IMR-90 (cell line): ENCODE results near the gene STAT5B.
A peak's percentile ranks its signal among the peaks of the same experiment; 100 is the strongest.

ENCODE experiments used
- BHLHE40 ChIP-seq: fragments of 150-350 bp; IDR thresholded peaks from 2 replicates; pipeline ENCODE4 v1.6.1; 2016; ENCODE audit warnings: mild to moderate bottlenecking, low read depth, low read length
- CEBPB ChIP-seq: IDR thresholded peaks from 2 replicates; pipeline ENCODE4 v1.6.1; 2012; ENCODE audit warnings: low read depth, low read length, improper control_type of control experiment
- CHD1 ChIP-seq: IDR thresholded peaks from 2 replicates; pipeline ENCODE4 v1.6.1; 2012; ENCODE audit warnings: low read depth, low read length, improper control_type of control experiment
- FOS ChIP-seq: fragments of 150-350 bp; IDR thresholded peaks from 2 replicates; pipeline ENCODE4 v1.6.1; 2016; ENCODE audit warnings: low read depth, low read length
- MAFK ChIP-seq: IDR thresholded peaks from 2 replicates; pipeline ENCODE4 v1.6.1; 2012; ENCODE audit warnings: low read depth, low read length, improper control_type of control experiment
- MAZ ChIP-seq: IDR thresholded peaks from 2 replicates; pipeline ENCODE4 v1.6.1; 2012; ENCODE audit warnings: low read depth, mild to moderate bottlenecking, low read length, improper control_type of control experiment, moderate library complexity, borderline replicate concordance
- MXI1 ChIP-seq: IDR thresholded peaks from 2 replicates; pipeline ENCODE4 v1.6.1; 2012; ENCODE audit warnings: low read depth, mild to moderate bottlenecking, low read length, moderate library complexity, borderline replicate concordance
- POLR2A ChIP-seq: IDR thresholded peaks from 2 replicates; pipeline ENCODE4 v1.6.1; 2012; ENCODE audit warnings: mild to moderate bottlenecking, low read depth, low read length
- RAD21 ChIP-seq: IDR thresholded peaks from 2 replicates; pipeline ENCODE4 v1.6.1; 2012; ENCODE audit warnings: low read length, improper control_type of control experiment
- RCOR1 ChIP-seq: IDR thresholded peaks from 2 replicates; pipeline ENCODE4 v1.6.1; 2012; ENCODE audit warnings: mild to moderate bottlenecking, low read length, improper control_type of control experiment; ENCODE audit not compliant: insufficient replicate concordance
- SMC3 ChIP-seq: fragments of 150-350 bp; IDR thresholded peaks from 2 replicates; pipeline ENCODE4 v1.6.1; 2016; ENCODE audit warnings: low read depth, mild to moderate bottlenecking, antibody characterized with exemption, low read length, moderate library complexity
- TF ChIP-seq, protein P1 (sequence below): conservative IDR thresholded peaks from 2 replicates; pipeline ENCODE4 v1.5.1; 2012; ENCODE audit warnings: mild to moderate bottlenecking, low read depth, low read length, improper control_type of control experiment
- TF ChIP-seq, protein P2 (sequence below): fragments of 150-350 bp; IDR thresholded peaks from 2 replicates; pipeline ENCODE4 v1.6.1; 2017; ENCODE audit warnings: mild to moderate bottlenecking, antibody characterized with exemption, low read length, low read depth
- TF ChIP-seq, protein P3 (sequence below): fragments of 150-350 bp; IDR thresholded peaks from 2 replicates; pipeline ENCODE4 v1.6.1; 2016; ENCODE audit warnings: low read depth, mild to moderate bottlenecking, low read length, moderate library complexity, borderline replicate concordance

DNA sequence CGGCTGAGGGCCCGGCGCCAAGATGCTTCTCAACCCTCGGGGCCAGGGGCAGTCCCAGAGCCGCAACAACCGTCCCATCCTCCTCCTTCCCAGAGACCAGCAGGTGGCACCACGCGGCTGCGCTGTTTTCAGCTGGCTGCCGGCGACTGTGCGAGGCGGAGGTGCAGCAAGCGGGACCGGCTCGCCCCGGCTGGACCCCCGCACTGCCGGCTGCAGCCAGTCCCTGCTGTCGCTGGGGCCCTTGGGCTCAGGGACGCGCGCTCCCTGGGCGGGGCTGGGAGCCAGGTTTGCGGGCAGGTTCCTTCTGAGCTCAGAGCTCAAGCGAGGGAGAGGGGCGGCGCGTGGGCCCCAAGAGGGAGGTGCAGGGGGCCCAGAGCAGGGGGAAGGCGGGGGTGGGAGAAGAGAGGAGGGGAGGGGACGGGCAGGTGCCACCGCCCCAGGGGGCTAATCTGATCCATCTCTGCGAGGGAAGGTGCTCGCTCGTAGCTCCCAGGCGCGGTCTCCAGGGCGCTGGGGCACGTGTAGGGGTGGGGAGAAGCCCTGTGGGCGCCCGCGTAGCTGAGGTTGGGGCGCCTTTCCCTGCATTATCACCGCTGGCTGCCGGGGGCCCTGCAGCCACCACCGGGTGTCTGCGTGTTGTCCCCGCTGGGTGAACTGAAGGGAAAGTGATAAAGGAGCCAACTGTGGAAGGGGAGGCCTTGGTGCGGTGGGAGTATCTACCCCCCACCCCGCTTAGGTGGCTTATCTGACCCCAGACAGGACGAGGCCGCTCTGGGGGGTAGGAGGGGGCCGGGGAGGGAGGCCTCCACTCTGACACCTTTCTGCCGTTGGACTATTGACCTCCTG, 36.3 kb upstream of the STAT5B start:
- TF ChIP-seq, protein P1, sequence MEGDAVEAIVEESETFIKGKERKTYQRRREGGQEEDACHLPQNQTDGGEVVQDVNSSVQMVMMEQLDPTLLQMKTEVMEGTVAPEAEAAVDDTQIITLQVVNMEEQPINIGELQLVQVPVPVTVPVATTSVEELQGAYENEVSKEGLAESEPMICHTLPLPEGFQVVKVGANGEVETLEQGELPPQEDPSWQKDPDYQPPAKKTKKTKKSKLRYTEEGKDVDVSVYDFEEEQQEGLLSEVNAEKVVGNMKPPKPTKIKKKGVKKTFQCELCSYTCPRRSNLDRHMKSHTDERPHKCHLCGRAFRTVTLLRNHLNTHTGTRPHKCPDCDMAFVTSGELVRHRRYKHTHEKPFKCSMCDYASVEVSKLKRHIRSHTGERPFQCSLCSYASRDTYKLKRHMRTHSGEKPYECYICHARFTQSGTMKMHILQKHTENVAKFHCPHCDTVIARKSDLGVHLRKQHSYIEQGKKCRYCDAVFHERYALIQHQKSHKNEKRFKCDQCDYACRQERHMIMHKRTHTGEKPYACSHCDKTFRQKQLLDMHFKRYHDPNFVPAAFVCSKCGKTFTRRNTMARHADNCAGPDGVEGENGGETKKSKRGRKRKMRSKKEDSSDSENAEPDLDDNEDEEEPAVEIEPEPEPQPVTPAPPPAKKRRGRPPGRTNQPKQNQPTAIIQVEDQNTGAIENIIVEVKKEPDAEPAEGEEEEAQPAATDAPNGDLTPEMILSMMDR, result peak; percentile 70
- no peak for TF ChIP-seq BHLHE40
- no peak for TF ChIP-seq POLR2A
- TF ChIP-seq, protein P2, sequence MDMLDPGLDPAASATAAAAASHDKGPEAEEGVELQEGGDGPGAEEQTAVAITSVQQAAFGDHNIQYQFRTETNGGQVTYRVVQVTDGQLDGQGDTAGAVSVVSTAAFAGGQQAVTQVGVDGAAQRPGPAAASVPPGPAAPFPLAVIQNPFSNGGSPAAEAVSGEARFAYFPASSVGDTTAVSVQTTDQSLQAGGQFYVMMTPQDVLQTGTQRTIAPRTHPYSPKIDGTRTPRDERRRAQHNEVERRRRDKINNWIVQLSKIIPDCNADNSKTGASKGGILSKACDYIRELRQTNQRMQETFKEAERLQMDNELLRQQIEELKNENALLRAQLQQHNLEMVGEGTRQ, result no peak
- peak; percentile 75 for TF ChIP-seq RAD21
- no peak for TF ChIP-seq FOS
- TF ChIP-seq, protein P3, sequence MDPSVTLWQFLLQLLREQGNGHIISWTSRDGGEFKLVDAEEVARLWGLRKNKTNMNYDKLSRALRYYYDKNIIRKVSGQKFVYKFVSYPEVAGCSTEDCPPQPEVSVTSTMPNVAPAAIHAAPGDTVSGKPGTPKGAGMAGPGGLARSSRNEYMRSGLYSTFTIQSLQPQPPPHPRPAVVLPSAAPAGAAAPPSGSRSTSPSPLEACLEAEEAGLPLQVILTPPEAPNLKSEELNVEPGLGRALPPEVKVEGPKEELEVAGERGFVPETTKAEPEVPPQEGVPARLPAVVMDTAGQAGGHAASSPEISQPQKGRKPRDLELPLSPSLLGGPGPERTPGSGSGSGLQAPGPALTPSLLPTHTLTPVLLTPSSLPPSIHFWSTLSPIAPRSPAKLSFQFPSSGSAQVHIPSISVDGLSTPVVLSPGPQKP, result no peak
- no peak for TF ChIP-seq MAFK
- peak; percentile 24; the same call in 1 of the 2 replicates for TF ChIP-seq MAZ
- no peak for TF ChIP-seq CEBPB
- peak; percentile 62 for TF ChIP-seq SMC3
- TF ChIP-seq MXI1, result no peak
- TF ChIP-seq RCOR1, result no peak
- TF ChIP-seq CHD1, result no peak
